DND-41 (cell line): Measurements from ENCODE around the gene CENPB.
A peak's percentile ranks its signal among the peaks of the same experiment; 100 is the strongest.

Source experiments
- ATAC-seq: fragments of 200-7000 bp; cut with Tn5 transposase; 3 replicates; pipeline ENCODE4 v1.9.1; 2021; ENCODE audit warnings: low read depth; ENCODE audit not compliant: insufficient read depth
- DNase-seq: peaks from one replicate; pipeline ENCODE4 v3.0.0-alpha.2; 2020
- H2AFZ ChIP-seq: 2 replicates; pipeline ENCODE4 v1.6.0; 2012; ENCODE audit warnings: low read depth, low read length
- H3K27ac ChIP-seq: 2 replicates; pipeline ENCODE4 v1.5.1; 2012; ENCODE audit warnings: low read length, inconsistent platforms
- H3K27me3 ChIP-seq: fragments of 200-600 bp; sonication (generic); 2 replicates; pipeline ENCODE4 v1.6.0; 2012; ENCODE audit warnings: low read length, mild to moderate bottlenecking, inconsistent platforms; ENCODE audit not compliant: insufficient read depth, poor library complexity
- H3K36me3 ChIP-seq: 2 replicates; pipeline ENCODE4 v1.5.1; 2012; ENCODE audit warnings: low read length, inconsistent platforms; ENCODE audit not compliant: insufficient read depth
- H3K4me1 ChIP-seq: 2 replicates; pipeline ENCODE4 v1.5.1; 2012; ENCODE audit warnings: mild to moderate bottlenecking, low read length; ENCODE audit not compliant: insufficient read depth
- H3K4me2 ChIP-seq: 2 replicates; pipeline ENCODE4 v1.6.0; 2012; ENCODE audit warnings: mild to moderate bottlenecking, moderate library complexity, low read length, inconsistent platforms; ENCODE audit not compliant: insufficient read depth
- H3K4me3 ChIP-seq, 2 experiments: fragments of 200-600 bp in 1 of 2; shearing (Covaris generic) in 1 of 2; 2 replicates each; pipeline ENCODE4 v1.5.1; 2012 to 2016; ENCODE audit warnings: inconsistent platforms in 2 of 2, low read length in 2 of 2, mild to moderate bottlenecking in 2 of 2, low read depth in 1 of 2, moderate library complexity in 1 of 2
- H3K79me2 ChIP-seq: 2 replicates; pipeline ENCODE4 v1.6.0; 2012; ENCODE audit warnings: low read length, inconsistent platforms; ENCODE audit not compliant: insufficient read depth
- H3K9ac ChIP-seq: 2 replicates; pipeline ENCODE4 v1.6.0; 2012; ENCODE audit warnings: low read depth, mild to moderate bottlenecking, inconsistent platforms, low read length, moderate library complexity
- H3K9me3 ChIP-seq: 2 replicates; pipeline ENCODE4 v1.5.1; 2012; ENCODE audit warnings: low read length, moderate library complexity, mild to moderate bottlenecking, inconsistent platforms; ENCODE audit not compliant: insufficient read depth, severe bottlenecking
- H4K20me1 ChIP-seq: 2 replicates; pipeline ENCODE4 v1.6.0; 2012; ENCODE audit warnings: low read length; ENCODE audit not compliant: insufficient read depth
- EZH2 ChIP-seq: IDR thresholded peaks from 3 replicates; pipeline ENCODE4 v1.6.1; 2012; ENCODE audit warnings: borderline replicate concordance, low read depth, mild to moderate bottlenecking, moderate library complexity, low read length, inconsistent platforms; ENCODE audit not compliant: severe bottlenecking
- TF ChIP-seq, protein P1 (sequence below): IDR thresholded peaks from 2 replicates; pipeline ENCODE4 v1.5.1; 2012; ENCODE audit warnings: borderline replicate concordance, low read length, moderate library complexity, mild to moderate bottlenecking; ENCODE audit not compliant: poor library complexity, severe bottlenecking; ENCODE audit errors: extremely low read depth

CENPB gene

DNA sequence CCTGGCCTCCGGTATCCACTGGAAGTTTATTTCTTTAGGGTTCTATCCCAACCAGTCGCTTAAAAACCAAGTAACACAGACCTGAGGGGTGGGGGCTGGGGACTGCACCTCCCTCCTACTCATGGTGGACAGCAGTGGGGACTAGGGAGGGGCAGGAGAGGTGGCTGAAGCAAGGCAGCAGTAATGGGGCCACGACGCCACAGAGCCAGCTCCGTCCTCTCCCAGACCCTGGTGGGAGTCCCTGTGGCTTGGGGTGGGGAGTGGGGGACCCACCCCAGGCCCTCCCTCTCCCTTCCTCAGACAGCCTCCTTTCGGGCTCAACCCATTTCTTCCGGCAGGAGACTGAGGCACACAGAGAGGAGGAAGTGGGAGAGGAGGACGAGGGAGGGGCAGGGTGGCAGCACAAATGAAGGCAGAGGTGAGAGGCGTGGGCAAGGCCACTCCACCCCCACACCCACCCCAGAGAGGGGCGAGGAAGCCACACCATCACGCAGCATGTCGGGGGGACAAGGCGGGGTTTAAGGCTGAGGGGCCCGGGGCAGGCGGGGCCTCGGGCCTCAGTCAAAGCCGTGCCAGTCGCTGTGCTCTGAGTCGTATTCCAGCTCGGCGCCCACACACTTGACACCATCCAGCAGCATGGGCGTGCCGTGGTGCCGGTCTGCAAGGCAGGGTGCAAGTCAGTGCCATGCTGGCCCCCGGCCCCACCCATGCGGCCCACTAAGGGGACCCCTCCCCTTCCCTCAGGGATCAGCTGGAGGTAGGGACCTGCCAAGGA lies 32.9 kb downstream of the CENPB start:
- Histone ChIP-seq H3K4me2 (no peak overlapping the region), H3K27me3 (no peaks in the 10 kb centered on the region), H3K4me3 (no peak overlapping the region), H3K36me3 (peaks cover 42% of the 10 kb centered on the region), H2AFZ (no peak overlapping the region), H3K27ac (no peak overlapping the region), H3K4me1 (no peaks in the 10 kb centered on the region), H3K79me2 (no peaks in the 10 kb centered on the region), H3K9ac (no peak overlapping the region), H3K9me3 (no peaks in the 10 kb centered on the region), H4K20me1 (0 out of 2 replicates have a peak, but pooled peaks cover 4% of the 10 kb centered on the region)
- DNase-seq (no peak), ATAC-seq (no peak)
- no peak for TF ChIP-seq EZH2
- TF ChIP-seq, protein P1, sequence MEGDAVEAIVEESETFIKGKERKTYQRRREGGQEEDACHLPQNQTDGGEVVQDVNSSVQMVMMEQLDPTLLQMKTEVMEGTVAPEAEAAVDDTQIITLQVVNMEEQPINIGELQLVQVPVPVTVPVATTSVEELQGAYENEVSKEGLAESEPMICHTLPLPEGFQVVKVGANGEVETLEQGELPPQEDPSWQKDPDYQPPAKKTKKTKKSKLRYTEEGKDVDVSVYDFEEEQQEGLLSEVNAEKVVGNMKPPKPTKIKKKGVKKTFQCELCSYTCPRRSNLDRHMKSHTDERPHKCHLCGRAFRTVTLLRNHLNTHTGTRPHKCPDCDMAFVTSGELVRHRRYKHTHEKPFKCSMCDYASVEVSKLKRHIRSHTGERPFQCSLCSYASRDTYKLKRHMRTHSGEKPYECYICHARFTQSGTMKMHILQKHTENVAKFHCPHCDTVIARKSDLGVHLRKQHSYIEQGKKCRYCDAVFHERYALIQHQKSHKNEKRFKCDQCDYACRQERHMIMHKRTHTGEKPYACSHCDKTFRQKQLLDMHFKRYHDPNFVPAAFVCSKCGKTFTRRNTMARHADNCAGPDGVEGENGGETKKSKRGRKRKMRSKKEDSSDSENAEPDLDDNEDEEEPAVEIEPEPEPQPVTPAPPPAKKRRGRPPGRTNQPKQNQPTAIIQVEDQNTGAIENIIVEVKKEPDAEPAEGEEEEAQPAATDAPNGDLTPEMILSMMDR, result no peak

DNA sequence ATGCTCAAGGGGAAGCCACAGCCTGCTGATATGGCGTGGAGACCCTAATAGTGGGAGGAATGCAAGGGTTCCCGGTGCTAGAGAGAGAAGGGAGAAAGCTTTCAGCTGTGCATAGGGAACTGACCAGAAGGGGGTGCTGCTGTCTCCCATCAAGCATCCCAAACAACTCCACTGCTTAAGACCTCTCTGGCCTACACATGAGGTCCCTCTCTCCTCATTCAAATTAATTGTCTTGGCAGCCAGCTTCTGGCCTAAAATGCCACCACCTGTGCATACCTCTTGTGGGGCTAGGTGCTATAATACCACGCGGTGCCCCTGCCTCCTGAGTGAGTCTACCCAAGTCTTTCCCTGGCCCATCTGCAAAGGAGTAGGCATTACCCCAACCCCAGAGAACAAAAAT lies 33.4 kb downstream of the CENPB start:
- no peaks in the 10 kb centered on the region for H3K9me3 ChIP-seq
- no peak overlapping the region for H3K9ac ChIP-seq
- peaks cover 5% of the 10 kb centered on the region; the same call in 1 of the 2 replicates for H4K20me1 ChIP-seq
- no peaks in the 10 kb centered on the region for H3K79me2 ChIP-seq
- H3K27me3 ChIP-seq, result no peaks in the 10 kb centered on the region
- H3K36me3 ChIP-seq, result peaks cover 36% of the 10 kb centered on the region
- ATAC-seq (peak; percentile 85), DNase-seq (peak; percentile 66)
- no peak overlapping the region for H2AFZ ChIP-seq
- H3K27ac ChIP-seq, result no peak overlapping the region
- H3K4me2 ChIP-seq, result no peak overlapping the region
- no peak for TF ChIP-seq EZH2
- TF ChIP-seq, protein P1, result peak; percentile 86
- H3K4me3 ChIP-seq, result no peak overlapping the region
- H3K4me1 ChIP-seq, result no peaks in the 10 kb centered on the region

- H3K27me3 ChIP-seq, result no peaks in the 10 kb centered on the region
- ATAC-seq, result no peak
- H3K27ac ChIP-seq, result no peak overlapping the region
- no peaks in the 10 kb centered on the region for H3K9me3 ChIP-seq
- H3K9ac ChIP-seq, result no peak overlapping the region
- H3K4me1 ChIP-seq, result no peaks in the 10 kb centered on the region
- H3K4me2 ChIP-seq, result no peak overlapping the region
- no peak for TF ChIP-seq EZH2
- TF ChIP-seq, protein P1, result no peak
- no peaks in the 10 kb centered on the region for H3K79me2 ChIP-seq
- peaks cover 30% of the 10 kb centered on the region for H3K36me3 ChIP-seq
- H4K20me1 ChIP-seq, result peaks cover 6% of the 10 kb centered on the region; the same call in 1 of the 2 replicates
- DNase-seq, result no peak
- no peak overlapping the region for H2AFZ ChIP-seq
- no peak overlapping the region for H3K4me3 ChIP-seq
Observed at GRCh38 chr20:3752386-3752759, 34.2 kb downstream of the CENPB start.
